ENCODE measurements around the gene PROCR. TPM values are rescaled to one million over a fixed set of nuclear protein-coding genes. Genes with fewer than 3 reads are reported as not detected.
"Not testable (repeated sequence)": the region's sequence is repeated elsewhere in the genome, so short reads cannot be mapped to it uniquely, and the experiment has no call there.

PROCR gene
- total RNA-seq: 100 to 1,000 TPM; 181 to 239 TPM
- long read RNA-seq, donor 1, transcript PROCR-201 (4 exons, 1,348 nt): major isoform, 66 of 111 reads
- long read RNA-seq, donor 1, partial matches to known transcripts: 37 of 111 reads
- long read RNA-seq, donor 1, other reads (novel, unspliced or antisense): 8 of 111 reads
- long read RNA-seq, donor 2, transcript PROCR-201 (4 exons, 1,348 nt): major isoform, 203 of 352 reads
- long read RNA-seq, donor 2, partial matches to known transcripts: 107 of 352 reads
- long read RNA-seq, donor 2, other reads (novel, unspliced or antisense): 42 of 352 reads

DNA sequence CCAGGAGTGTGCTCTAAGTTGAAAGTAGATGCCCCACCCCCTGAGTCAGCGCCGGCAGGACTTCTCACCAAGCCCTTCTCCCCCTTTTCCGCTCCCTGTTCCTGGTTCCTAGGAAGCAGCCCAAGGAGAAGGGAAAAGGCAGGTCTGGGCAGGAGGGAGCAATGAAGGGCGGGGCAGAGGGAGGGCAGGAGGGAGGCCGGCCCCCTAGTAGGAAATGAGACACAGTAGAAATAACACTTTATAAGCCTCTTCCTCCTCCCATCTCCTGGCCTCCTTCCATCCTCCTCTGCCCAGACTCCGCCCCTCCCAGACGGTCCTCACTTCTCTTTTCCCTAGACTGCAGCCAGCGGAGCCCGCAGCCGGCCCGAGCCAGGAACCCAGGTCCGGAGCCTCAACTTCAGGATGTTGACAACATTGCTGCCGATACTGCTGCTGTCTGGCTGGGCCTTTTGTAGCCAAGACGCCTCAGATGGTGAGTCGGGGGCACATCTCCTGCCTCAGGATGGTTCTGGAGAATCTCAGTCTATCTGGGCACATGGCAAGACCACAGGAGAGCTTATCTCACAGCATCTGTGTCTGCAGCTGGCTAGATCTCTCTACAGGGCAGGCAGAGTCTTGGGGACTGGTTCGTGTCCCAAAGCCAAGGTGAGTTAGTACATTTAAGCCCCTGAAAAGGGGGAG lies at the start of gene PROCR:
Gene PROCR (plus strand): TSS at position 320 of the 681 bp plus-strand sequence. CDS start 83 bp downstream, at position 403.
- DNase-seq (ENCODE audit: low spot score): peak; percentile 96
- intact Hi-C loops (cut with DNase I): no loop called here

DNA sequence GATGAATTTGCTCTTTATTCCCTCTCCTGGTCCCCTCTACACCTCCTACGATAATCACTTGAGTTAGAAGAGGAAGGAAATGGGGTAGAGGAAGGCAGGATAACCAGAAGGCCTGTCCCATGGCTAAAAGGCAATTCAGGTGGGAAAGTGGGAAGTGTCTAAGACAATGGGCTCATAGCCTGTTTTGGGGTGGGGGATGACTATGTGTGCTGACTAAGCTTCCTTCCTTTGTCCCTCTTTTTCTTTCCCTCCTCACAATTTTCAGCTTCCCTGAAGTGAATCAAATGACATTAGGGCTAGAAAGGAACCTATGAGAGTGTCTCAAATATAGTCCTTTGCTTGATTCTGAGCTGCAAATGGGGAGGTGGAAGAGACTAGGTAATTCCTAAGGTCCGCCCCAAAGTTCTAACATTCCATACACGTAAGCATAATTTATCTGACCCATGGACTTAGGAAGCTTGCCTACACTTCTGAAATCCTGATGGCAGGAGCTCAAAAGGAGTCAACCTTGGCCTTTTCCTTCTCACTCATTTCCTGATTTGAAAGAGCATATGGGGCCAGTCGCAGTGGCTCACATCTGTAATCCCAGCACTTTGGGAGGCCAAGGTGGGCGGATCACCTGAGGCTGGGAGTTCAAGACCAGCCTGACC lies 49.0 kb upstream of the PROCR start:
- no peak for DNase-seq (ENCODE audit: low spot score)
- intact Hi-C loops (cut with DNase I): no loop called here

DNA sequence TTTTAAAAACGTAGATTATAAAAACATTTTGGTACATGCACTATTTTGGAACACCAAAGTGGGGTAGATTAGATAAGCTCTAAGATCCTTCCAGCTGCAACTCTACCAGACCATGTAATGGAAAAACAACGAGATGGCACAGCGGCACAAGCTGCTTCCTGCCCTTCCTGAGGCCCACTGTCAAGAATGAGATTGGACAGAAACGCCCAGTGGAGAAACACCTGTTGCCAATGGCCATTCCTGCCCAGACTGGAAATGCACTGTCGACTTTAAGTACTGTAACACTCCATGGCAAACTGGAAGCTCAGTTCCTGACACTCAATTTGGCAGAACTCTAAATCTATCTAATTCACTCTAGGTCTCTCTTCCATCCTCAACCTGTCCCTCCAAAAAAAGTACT lies 46.1 kb upstream of the PROCR start:
- DNase-seq (ENCODE audit: low spot score): no peak
- intact Hi-C loops (cut with DNase I): no loop called here

DNA sequence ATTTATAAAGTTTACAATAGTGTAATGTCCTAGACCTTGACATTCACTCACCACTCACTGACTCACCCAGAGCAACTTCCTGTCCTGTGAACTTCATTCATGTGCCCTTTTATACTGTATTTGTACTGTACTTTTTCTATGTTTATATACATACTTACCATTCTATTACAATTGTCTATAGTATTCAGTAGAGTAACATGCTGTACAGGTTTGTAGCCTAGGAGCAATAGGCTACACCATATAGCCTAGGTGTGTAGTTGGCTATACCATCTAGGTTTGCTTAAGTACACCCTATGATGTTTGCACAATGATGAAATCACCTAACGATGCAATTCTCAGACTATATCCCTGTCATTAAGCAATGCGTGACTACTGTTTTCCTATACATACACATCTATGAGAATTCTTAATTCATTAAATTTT lies 42.2 kb upstream of the PROCR start:
- intact Hi-C loops (cut with DNase I): no loop called here
- DNase-seq (ENCODE audit: low spot score): no peak

DNA sequence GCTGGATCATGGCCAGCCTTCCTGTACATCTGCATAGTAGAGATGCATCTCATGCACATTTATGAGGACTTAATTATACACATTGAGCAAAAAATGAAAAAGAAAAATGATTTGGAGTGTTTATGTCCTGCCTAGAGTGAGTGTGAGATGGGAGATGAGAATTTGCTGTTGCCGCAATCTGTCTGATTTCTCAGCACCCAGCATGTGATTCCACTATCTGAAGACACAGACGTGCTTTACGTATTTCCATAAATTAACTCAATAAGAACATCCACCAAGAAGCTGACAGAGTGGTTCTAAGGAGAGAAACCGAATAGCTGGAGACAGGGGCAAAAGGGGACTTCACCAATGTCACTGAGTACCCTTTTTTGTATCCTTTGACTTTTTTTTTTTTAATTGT lies 39.9 kb upstream of the PROCR start:
- no peak for DNase-seq (ENCODE audit: low spot score)
- intact Hi-C loops (cut with DNase I): no loop called here

DNA sequence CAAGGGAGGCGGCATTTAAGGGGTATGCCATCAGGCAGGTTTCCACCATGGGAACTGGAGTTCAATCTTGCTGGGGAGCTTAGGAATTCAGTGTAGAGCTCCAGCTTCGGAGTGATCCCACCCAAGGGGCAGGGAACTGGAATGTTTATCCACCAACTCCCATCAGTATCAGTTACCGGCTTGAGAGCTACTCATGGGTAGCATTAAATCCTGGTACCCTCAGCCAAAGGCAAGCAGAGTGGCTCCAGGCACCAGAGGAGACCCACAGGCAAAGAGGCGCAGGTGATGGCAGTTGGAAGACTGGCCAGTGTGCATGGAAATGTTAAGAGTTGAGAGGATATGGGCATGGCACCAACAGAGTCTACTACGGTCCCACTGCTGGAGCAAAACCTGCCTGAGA lies 38.8 kb upstream of the PROCR start:
- intact Hi-C loops (cut with DNase I): no loop called here
- DNase-seq (ENCODE audit: low spot score): peak; percentile 54

DNA sequence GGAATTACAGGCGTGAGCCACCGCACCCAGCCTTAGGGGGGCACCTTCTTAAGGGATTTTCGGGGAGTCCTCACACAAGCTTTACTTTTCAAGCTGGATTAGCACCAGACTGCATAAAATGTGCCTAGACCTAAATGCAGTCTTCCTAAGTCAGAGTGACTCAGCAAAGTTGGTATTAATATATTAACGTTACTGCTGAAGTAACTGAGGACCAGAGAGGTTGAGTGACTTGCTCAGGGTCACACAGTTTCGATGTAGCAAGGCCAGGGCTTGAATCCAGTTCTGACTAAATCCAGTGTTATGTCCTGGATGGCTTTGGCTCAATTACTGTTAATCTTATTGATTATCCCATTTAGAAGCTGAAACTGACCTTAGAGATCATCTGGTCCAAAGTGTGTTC lies 38.1 kb upstream of the PROCR start:
- intact Hi-C loops (cut with DNase I): no loop called here
- no peak for DNase-seq (ENCODE audit: low spot score)

DNA sequence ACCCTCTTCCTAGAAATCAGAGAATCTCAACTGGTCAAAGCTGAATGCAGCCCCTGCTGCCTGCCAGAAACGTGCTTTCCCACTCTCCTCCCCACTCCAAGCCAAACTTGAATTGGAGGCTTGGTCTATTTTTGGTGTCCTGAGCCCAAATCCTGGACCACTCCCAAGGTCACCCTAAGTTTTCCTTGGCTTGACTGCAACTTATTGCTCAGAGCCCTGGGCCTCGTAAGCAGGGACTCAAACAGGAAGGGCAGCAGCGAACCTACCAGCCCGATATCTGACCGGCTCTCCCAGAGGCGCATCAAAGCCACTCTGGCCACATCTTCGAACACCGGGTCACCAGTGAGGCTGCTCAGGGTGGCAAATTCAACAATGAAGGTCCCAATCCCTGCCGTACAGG lies 37.4 kb upstream of the PROCR start:
- peak; percentile 89 for DNase-seq (ENCODE audit: low spot score)
- intact Hi-C loops (cut with DNase I): no loop called here

DNA sequence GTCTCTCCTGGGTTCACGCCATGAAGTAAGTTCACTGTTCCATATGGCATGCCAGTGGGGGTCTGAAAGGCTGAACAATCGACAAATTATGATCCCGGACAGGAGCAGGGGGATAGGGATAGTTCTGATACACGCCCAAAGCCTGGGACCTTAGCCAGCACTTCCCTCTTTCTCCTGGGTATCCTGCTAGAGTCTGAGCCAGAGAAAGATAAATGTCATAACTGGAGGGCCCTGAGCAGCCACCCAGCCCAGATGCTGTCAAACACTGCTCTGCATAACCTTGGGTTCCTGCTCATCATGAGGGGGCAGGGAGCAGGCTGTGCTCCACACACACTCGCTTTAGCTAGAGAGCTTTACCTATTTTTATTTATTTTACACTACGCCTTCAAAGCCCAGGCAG lies 37.0 kb upstream of the PROCR start:
- intact Hi-C loops (cut with DNase I): no loop called here
- DNase-seq (ENCODE audit: low spot score): peak; percentile 79

DNA sequence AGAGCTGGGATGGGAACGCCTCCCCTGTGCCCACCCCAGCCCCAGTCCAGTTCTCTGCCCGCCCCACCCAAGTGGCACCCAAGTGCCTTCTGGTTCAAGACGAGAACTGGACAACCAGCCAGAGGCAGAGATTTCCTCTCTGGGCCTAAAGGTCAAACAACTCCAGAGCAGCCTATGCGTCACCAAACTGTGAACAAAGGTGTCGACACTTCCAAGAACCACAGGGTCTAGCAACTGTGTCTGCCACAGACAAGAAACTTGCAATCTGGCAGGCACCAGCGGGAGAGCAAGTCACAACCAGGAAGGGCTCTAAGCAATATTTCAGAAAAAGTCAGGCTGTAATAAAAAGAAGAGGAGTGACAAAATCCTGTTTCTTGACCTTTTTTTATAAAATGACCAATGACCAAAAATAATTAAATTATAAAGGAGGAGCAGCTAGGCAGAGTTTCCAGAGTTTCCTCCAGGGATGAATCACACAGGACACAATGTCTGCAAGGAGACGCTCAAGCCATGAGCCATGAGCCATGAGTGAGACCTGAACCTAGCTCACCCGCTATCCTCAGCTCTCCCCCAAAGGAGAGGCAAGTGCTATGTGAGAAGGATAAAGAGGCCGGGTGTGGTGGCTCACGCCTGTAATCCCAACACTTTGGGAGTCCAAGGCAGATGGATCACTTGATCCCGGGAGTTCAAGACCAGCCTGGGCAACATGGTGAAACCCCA lies 35.8 kb upstream of the PROCR start:
- DNase-seq (ENCODE audit: low spot score): peak; percentile 91
- intact Hi-C loops (cut with DNase I): no loop called here

DNA sequence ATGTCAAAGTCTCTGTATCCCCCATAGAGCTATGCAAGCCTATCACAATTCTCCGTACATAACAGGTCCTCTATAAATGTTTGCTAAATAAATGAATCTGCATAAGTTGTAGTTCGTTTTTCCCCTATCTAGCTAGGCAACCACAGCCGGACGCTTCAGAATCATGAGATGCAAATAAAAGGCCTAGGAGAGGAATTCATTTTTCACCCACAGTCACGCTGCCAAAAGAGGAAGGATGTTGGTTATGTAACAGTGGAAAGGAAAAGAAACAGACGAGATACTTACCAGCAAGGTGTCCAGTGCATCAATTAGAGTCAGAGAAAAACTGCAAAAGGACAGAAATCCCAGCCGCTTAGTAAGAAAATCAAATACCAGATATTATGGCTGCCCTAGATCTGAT lies 27.2 kb upstream of the PROCR start:
- intact Hi-C loops (cut with DNase I): loop anchor here in 1 of 2 donors (10.0 kb wide), 1 partner anchor 50 kb away; the partner anchor contains the start of gene TRPC4AP
- DNase-seq (ENCODE audit: low spot score): no peak

DNA sequence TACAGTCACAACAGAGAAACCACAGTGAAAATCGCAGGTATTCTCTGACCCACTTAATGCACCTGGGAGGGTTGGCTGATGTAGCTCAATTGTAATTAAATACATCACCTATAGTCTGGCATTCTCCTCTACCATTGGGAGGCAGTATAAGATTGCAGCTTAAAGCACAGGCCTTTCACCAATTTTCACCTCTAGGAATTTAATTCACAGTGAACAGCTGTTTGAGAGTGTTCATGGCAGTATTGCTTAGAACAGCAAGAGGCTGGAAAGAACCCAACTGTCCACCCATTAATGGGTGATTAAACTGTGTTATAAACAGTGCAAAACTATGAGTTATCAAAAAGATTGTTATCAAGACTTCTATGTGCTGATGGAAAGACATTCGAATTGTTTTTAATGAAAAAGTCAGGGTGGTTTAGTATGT lies 26.7 kb upstream of the PROCR start:
- no peak for DNase-seq (ENCODE audit: low spot score)
- intact Hi-C loops (cut with DNase I): loop anchor here in 1 of 2 donors (10.0 kb wide), 1 partner anchor 50 kb away; the partner anchor contains the start of gene TRPC4AP

DNA sequence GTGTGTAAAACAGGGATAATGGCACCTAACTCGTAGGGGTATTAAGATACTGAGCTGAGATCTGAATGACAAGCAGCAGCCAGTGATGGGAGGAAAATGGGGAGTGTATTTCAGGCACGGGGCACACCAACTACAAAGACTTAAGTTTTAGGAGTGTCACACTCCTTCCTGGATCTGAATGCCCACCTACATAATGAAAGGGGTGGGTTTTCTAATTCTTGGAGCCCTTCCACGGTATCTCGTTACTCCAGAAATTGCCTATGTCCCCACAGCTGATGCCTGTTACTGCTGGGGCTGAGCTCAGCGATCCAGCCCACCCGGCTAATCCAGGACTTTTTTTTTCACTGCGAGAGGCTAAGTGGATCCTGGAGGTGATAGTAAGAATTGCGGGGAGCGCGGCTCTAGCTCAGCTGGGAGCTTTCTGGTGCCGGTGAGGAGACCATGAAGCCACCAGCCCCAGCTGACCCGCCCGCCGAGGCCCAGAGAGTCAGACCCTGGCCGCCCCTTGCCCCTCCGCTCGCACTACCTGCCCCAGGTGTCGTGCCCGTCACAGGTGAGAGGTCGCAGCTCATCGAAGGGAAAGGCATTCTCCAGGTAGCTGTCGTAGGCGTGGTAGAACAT lies 25.5 kb upstream of the PROCR start:
- peak; percentile 71 for DNase-seq (ENCODE audit: low spot score)
- intact Hi-C loops (cut with DNase I): loop anchor here in 1 of 2 donors (10.0 kb wide), 1 partner anchor 52 kb away; the partner anchor contains the start of gene TRPC4AP

DNA sequence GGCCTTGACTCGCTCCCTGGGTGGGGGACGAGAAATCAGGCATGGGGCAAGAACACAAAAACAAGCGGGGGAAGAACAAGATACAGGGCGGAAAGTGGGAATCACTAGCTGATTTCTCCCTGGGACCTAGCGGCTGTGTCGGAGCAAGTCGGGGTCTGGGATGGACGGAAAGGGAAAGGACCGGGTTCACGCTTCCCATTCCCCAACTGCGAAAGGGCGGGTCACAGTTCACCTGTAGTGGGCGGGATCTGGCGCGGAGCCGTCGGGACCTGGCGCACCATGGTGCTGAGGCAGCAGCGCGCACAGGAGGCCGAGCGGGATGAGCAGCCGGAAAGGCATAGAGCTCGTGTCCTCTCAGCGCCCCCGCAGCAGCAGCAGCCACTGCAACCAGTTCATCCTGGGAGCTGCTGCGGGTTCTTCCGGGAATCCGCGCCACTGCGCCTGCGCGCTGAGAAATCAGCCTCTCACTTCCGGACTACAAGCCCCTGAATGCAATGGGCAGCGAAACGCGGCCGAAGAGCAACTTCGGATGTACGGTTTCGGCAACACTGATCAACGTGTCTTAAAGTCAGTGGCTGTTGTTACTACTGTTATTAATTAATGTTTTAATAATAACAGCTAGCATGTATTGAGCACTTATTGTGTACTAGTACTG lies 24.8 kb upstream of the PROCR start, which contains the start of gene EDEM2:
Gene EDEM2 (minus strand): TSS at position 417 of the 655 bp plus-strand sequence. CDS start 78 bp downstream, at position 339.
- peak; percentile 99 for DNase-seq (ENCODE audit: low spot score)
- intact Hi-C loops (cut with DNase I): loop anchor here in 1 of 2 donors (10.0 kb wide), 1 partner anchor 52 kb away; the partner anchor contains the start of gene TRPC4AP

DNA sequence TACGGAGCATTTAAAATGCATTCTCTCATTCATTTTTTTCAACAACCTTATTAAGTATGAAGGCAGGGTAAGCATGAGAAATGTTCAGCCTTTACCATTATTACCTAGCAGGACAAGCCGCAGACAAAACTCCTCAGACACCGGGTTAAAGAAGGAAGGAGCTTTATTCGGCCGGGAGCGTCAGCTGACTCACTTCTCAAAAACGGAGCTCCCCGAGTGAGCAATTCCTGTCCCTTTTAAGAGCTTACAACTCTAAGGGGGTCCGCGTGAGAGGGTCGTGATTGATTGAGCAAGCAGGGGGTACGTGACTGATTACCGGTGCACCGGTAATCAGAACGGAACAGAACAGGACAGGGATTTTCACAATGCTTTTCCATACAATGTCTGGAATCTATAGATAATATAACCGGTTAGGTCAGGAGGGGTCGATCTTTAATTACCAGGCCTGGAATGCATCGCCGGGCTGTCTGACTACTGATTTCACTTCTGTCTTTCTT lies 24.2 kb upstream of the PROCR start:
- intact Hi-C loops (cut with DNase I): loop anchor here in 1 of 2 donors (10.0 kb wide), 1 partner anchor 53 kb away; the partner anchor contains the start of gene TRPC4AP
- not testable (repeated sequence) for DNase-seq (ENCODE audit: low spot score)

DNA sequence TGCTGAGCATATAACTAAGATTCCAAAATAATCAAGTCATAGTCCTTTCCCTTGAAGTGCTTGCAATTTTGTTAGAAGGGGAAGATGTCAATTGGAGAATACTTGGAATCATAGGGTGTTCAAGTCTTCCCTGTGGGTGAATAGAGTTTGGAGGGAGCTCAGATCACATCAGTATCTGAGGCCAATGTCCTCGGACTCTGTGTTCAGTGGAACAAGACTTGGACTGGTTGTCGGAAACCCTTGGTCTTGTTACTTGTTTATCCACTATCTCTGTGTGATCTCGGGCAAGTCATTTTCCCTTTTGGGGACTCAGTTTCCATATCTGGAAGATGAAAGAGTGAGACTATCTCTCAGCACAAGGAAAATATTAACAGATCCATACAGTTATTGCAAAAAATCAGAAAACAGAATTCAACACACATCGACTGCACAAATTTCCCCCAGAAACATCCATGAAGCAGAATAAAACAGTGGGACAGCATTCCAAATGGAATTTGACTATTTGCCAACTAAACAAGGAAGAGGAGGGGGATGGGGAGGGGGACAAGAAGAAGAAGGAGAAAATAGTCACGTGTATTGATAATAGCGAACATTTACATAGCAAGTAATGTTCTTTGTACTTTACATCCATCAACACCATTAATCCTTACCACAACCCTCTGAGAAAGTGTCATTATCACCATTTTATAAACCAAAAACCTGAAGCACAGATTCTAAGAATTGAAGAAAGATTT lies 20.9 kb upstream of the PROCR start:
- intact Hi-C loops (cut with DNase I): no loop called here
- DNase-seq (ENCODE audit: low spot score): no peak

DNA sequence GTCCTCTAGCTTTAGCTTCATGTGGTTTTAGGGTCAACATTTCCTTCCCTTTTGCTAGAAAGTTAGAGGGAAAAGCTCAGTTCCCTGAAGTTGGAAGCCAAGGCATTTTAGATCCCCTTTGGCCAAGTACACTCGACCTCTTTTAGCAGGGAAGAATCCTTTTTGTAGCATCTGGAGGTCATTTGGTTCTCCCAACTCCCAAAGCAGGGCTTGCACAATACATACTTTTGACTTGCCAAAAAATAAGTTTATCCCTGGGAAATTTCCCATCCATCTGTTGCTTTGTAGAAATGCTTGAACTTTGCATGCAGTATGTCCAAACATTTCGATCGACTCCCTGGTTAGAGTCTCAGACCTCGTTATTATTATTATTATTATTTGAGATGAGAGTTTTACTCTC lies 20.1 kb upstream of the PROCR start:
- DNase-seq (ENCODE audit: low spot score): no peak
- intact Hi-C loops (cut with DNase I): no loop called here

DNA sequence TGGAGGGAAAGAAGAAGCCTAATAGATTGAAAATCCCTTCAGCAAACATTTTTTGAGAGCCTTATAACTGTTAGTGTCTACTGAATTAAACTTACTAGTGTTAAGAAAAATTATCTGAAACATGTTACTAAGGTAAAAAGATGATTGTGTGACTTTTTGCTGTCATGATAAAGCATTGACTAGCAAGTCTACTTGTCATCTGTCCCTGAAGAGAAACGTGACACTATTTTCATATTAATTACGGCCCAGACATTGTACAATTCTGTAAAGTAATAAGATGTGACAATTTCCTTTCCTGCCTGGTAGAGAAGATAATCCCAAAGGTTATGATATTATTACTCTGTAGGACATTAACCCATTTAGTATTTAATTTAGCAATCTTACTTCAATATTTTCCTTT lies 15.9 kb upstream of the PROCR start:
- intact Hi-C loops (cut with DNase I): no loop called here
- DNase-seq (ENCODE audit: low spot score): no peak
